Daoy (cell line): ENCODE data around the gene ATP5MC3. TPM values are rescaled to one million over a fixed set of nuclear protein-coding genes. Genes with fewer than 3 reads are reported as not detected.

Experiments
- DNase-seq: peaks from one replicate; pipeline ENCODE4 v3.0.0-alpha.2; 2015; ENCODE audit warnings: low read depth
- total RNA-seq: library from RNA; depleted of rRNA; stranded (reverse); fragments of >200 nt; shearing (Covaris generic); gene quantifications from 2 replicates; pipeline ENCODE4 v1.2.3, GENCODE V29; 2014

ATP5MC3 gene
- total RNA-seq, 1 experiment from 2014 or later, result 308 TPM

- DNase-seq, result peak; percentile 99
Observed at GRCh38 chr2:175167792-175168563, 13.5 kb downstream of the ATP5MC3 start, which contains the start of gene ATF2. Gene ATF2, minus strand, starts transcription at chr2:175168203. Its CDS starts 31,760 bp downstream, at chr2:175136443.

DNA sequence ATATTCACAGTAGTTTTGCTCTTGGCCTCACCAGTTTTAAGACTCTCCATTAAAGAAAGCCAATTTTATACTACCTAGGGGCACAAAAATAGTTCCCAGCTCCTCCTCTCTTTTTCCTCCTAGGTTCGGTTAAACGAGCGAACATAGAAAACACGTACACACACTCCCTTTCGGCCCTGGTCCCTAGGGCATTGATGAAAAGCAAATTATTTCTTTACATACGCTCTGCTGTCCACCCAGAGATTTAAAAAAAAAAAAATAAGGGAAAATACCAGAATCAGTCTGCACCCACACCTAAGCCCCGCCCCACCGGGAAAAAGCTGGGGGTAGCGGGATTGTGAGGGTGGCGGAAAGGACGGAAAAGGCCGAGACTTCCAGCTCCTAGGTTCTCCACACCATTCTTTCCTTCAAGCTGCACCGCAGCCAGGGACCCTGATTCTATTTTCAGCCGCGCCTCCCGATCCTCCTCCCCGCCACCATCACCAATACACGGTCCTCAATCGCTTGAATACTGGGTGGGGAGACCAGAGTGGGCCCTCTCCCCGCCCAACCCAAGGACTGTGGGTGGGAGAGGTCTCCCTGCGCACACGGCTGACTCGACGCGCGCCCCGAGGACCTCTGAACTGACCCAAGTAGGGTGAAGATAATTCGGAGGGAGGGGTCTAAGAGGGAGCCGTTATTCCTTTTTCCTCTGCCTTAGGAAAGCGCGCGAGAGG lies 14.3 kb downstream of the ATP5MC3 start:
- DNase-seq, result peak; percentile 54

DNA sequence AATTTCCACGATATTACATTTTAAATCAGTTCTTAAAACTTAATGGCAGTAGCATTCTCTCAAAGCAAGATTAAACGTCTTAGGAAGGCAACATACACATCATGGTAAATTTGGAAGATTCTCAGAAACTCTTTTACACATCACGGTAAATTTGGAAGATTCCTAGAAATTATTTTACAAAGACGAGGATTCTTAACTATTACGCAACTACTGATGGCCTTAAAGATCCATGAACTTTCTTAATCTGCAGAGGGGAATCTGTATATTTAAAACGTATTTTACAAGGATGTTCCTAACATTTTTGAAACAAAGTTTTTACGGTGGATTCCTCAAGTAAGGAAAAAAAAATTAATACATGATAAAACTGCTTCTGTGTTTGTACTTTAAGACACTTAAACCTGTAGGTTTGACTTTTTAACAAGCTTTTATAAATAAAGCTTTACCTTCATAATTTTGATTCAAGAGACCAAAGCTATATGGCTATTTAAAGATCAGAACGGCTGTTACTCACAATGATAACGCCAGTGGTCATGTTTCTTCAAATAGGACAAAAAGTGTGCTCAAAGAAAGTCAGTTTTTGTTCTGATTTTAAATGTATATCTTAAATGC lies 15.2 kb downstream of the ATP5MC3 start:
- no peak for DNase-seq

- DNase-seq, result no peak
Observed at GRCh38 chr2:175164235-175164634, 17.3 kb downstream of the ATP5MC3 start.

- DNase-seq, result no peak
Observed at GRCh38 chr2:175158894-175159293, 22.6 kb downstream of the ATP5MC3 start.

DNA sequence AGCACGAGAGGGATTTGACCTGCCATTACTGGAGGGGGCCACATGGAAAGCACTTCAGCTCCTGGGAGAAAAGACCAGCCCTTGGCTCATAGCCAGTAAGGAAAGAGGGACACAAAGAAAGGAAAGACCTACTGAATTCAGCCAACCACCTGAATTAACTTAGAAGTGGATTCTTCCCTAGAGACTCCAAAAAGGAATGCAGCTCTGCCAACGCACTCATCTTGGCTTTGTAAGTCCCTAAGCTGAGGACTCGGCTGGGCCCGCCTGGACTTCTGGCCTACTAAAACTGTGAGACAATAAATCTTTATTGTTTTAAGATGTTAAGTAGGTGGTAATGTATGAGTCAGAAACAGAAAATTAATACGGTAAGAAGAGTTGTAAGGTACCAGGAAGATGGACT lies 25.0 kb downstream of the ATP5MC3 start:
- peak; percentile 13 for DNase-seq

DNA sequence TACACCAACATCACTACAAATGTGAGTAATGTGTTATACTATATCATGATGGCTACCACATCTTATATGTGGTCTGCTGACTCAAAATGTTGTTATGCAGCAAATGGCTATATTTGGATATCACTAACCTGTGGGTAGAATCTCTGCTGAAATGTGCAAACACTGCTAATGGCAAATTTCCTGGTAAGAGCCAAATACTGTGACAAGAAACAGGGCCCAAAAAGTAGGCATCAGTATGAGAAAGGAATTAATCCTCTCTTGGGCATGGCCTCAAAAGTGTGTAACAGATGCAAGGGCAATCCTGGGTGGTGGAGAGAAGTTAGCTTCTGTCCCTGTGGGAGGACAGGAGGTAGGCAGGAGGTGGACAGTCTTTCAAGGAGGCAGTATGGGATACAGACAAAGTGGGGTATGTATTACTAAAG lies 26.8 kb downstream of the ATP5MC3 start:
- peak; percentile 70 for DNase-seq

DNA sequence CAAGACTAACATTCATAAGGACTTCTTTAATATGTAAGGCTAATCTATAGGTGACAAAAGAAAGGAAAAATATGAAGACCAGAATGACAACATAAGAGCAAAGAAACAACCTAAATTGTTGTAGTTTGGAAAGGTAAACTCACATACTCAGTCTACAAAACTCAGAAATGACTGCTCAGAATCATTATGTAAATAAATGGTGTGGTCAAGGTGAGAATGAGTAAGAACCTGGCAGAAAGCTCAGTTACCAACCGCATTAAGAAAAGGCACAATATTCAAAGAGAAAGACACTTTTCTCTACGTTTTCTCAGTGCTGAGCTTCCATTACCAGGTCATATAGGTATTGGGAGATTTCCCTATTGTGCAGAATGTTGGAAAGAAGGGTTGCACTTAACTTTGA lies 29.3 kb downstream of the ATP5MC3 start:
- DNase-seq, result no peak

- DNase-seq, result no peak
Observed at GRCh38 chr2:175151791-175152190, 29.7 kb downstream of the ATP5MC3 start.

GRCh38 chr2:175147186-175147585 lies 34.3 kb downstream of the ATP5MC3 start:
- no peak for DNase-seq

DNA sequence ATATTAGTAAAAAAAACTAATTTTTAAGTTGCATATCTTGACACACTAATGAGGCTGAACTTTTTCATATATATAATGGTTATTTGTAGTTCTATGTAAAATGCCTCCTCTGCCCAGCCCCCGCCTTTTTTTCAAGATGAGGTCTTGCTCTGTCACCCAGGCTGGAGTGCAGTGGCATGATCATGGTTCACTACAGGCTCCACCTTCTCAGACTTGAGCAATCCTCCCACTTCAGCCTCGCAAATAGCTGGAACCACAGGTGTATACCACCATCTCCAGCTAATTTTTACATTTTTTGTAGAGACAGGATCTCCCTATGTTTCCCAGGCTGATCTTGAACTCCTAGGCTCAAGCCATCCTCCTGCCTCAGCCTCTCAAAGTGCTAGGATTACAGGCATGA lies 37.8 kb downstream of the ATP5MC3 start:
- no peak for DNase-seq

GRCh38 chr2:175143191-175143590 lies 38.3 kb downstream of the ATP5MC3 start:
- no peak for DNase-seq

GRCh38 chr2:175140332-175140731 lies 41.2 kb downstream of the ATP5MC3 start:
- no peak for DNase-seq

DNA sequence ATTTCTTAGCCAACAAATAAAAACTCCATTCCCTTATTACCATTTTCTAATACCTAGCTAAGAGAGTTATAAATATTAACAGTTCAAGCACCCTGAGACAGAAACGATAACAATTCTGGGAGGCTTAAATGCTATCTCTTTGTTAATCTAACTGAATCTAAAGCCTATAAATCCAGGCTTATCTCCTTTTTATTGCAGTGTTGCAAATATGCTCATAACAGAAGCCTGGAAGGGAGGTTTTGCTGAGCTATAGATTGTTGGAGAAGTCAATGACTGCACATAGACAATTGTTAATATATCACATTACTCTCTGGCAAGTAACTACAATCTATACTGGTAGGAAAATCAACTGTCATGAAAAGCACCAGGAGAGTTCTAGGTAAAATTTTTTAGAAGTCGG lies 43.7 kb downstream of the ATP5MC3 start:
- no peak for DNase-seq

GRCh38 chr2:175136334-175137215 lies 44.9 kb downstream of the ATP5MC3 start:
- no peak for DNase-seq

DNA sequence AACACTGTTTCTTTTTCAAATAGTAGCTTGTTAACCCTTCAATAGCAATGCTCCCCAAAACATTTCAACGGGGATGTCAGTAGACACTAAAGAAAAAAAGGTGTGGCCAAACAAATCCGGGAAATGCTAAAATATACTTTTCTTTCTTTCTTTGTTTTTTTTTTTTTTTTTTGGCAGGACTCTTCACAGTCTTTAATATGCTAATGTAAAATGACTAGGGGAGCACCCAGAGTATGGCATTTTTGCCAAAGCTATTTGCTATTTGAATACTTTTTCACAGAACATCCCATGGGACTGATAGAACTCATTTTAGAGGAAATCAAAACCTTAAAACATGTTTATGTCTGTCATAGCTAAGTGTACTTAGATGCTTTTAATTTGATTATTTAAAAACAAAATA lies 45.6 kb downstream of the ATP5MC3 start:
- no peak for DNase-seq

DNA sequence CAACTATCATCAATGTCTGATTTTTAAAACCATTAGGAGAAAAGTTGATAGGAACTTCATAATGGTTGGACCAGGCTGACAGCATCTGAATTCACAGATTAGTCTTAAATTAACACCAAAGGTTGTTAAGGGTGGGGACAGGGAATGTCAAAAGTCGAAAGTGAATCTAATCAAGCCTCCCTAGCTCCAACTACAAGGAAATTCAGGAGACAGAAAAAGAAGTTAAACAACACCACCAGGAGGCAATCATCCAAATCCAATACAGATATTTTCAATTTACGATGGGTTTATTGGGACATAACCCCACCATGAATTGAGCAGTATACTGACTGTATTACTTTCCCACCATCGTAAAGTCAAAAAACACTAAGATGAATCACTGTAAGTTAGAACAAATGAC lies 46.3 kb downstream of the ATP5MC3 start:
- no peak for DNase-seq

GRCh38 chr2:175131252-175131651 lies 50.3 kb downstream of the ATP5MC3 start:
- DNase-seq, result no peak

GRCh38 chr2:175126661-175127060 lies 54.8 kb downstream of the ATP5MC3 start:
- DNase-seq, result no peak
